Hepatocyte (in vitro differentiated cells): Measurements from ENCODE around the gene KRT8. TPM values are rescaled to one million over a fixed set of nuclear protein-coding genes. Genes with fewer than 3 reads are reported as not detected.

ENCODE experiments used
- DNase-seq: peaks from one replicate; pipeline ENCODE4 v3.0.0-alpha.2; 2016; ENCODE audit warnings: low spot score
- H2AFZ ChIP-seq: fragments of 200-600 bp; sonication (generic); 2 replicates; pipeline ENCODE4 v1.6.0; 2016; ENCODE audit warnings: antibody characterized with exemption, mild to moderate bottlenecking
- H3K27ac ChIP-seq: fragments of 200-600 bp; sonication (generic); 2 replicates; pipeline ENCODE4 v1.5.1; 2016; ENCODE audit warnings: mild to moderate bottlenecking
- H3K27me3 ChIP-seq: fragments of 200-600 bp; sonication (generic); 2 replicates; pipeline ENCODE4 v1.6.1; 2016
- H3K36me3 ChIP-seq: fragments of 200-600 bp; sonication (generic); replicated peaks from 2 replicates; pipeline ENCODE4 v1.5.1; 2016; ENCODE audit warnings: low read depth; ENCODE audit not compliant: insufficient read depth
- H3K4me1 ChIP-seq: fragments of 200-600 bp; sonication (generic); 2 replicates; pipeline ENCODE4 v1.5.1; 2016; ENCODE audit warnings: mild to moderate bottlenecking, moderate library complexity; ENCODE audit not compliant: insufficient read depth
- H3K4me2 ChIP-seq: fragments of 200-600 bp; sonication (generic); 2 replicates; pipeline ENCODE4 v1.6.0; 2016
- H3K4me3 ChIP-seq: fragments of 200-600 bp; sonication (generic); 2 replicates; pipeline ENCODE4 v1.5.1; 2016; ENCODE audit warnings: mild to moderate bottlenecking
- H3K79me2 ChIP-seq: fragments of 200-600 bp; sonication (generic); 2 replicates; pipeline ENCODE4 v1.6.0; 2017; ENCODE audit warnings: mild to moderate bottlenecking
- H3K9me2 ChIP-seq: fragments of 200-600 bp; sonication (generic); replicated peaks from 2 replicates; pipeline ENCODE4 v1.6.0; 2017; ENCODE audit warnings: mild to moderate bottlenecking; ENCODE audit not compliant: insufficient read depth
- H3K9me3 ChIP-seq: fragments of 200-600 bp; sonication (generic); 2 replicates; pipeline ENCODE4 v1.5.1; 2016; ENCODE audit warnings: low read depth, mild to moderate bottlenecking
- H4K20me1 ChIP-seq: fragments of 200-600 bp; sonication (generic); 2 replicates; pipeline ENCODE4 v1.6.0; 2016; ENCODE audit warnings: mild to moderate bottlenecking; ENCODE audit not compliant: insufficient read depth, poor library complexity, severe bottlenecking
- EZH2 ChIP-seq: fragments of 200-600 bp; sonication (generic); IDR thresholded peaks from 2 replicates; pipeline ENCODE4 v1.6.1; 2016; ENCODE audit warnings: antibody characterized with exemption, mild to moderate bottlenecking, borderline replicate concordance
- EZH2phosphoT487 ChIP-seq: fragments of 200-600 bp; sonication (generic); IDR thresholded peaks from one replicate; pipeline ENCODE4 v1.6.1; 2018; ENCODE audit warnings: antibody characterized with exemption, mild to moderate bottlenecking, low read depth, moderate library complexity; ENCODE audit not compliant: unreplicated experiment, severe bottlenecking
- WGBS: methylation state at CpG from one replicate; pipeline ENCODE4 v1.1.6; 2016; ENCODE audit warnings: low lambda C conversion rate; ENCODE audit errors: missing lambda C conversion rate; 5-methylcytosine and 5-hydroxymethylcytosine counted together
- polyA plus RNA-seq: library from polyadenylated mRNA; unstranded; fragments of >200 nt; fragmentation: Nextera tagmentation; extraction: Ambion mirVana; gene quantifications from 2 replicates; pipeline ENCODE4 v1.2.1, GENCODE V29; 2016
- total RNA-seq: library from RNA; depleted of rRNA; stranded (reverse); fragments of >200 nt; gene quantifications from 2 replicates; pipeline ENCODE4 v1.2.3, GENCODE V29; 2014
- TF ChIP-seq, protein P1 (sequence below): fragments of 200-600 bp; sonication (generic); IDR thresholded peaks from 2 replicates; pipeline ENCODE4 v1.5.1; 2016; ENCODE audit warnings: antibody characterized with exemption, mild to moderate bottlenecking; ENCODE audit not compliant: poor library complexity

KRT8 gene
- total and polyA plus RNA-seq, 2 experiments from 2014 or later = 1,381 to 2,058 TPM

DNA sequence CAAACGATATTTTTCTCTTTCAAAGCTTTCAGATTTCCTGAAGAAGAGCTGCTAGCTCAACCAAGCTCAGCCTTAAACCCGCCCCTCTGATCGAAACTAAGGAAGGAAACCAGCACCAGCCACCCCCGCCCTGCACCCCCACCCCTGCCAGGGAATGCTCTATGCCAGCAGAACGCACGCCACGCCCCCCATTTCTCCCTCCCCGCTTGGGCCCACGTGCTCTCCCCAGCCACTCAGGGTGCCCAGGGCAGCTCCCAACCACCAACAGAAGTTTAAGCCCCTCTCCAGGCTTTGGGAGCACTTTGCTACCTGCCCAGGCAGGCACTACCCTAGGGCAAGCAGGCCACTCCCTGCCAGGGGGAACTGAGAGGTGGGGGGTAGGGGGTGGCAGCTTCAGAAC lies 37.2 kb downstream of the KRT8 start:
- no peak for DNase-seq
- H3K4me1 ChIP-seq = peaks cover 20% of the 10 kb centered on the region
- TF ChIP-seq EZH2 (no peak), EZH2phosphoT487 (no peak)
- 53% methylated on average over 7 of the region's 9 CpGs for WGBS
- H3K9me3 ChIP-seq = no peaks in the 10 kb centered on the region
- no peak overlapping the region for H3K27ac ChIP-seq
- H2AFZ ChIP-seq = no peak overlapping the region
- no peak overlapping the region for H3K4me3 ChIP-seq
- H3K79me2 ChIP-seq = no peaks in the 10 kb centered on the region
- H4K20me1 ChIP-seq = no peaks in the 10 kb centered on the region
- H3K9me2 ChIP-seq = no peaks in the 10 kb centered on the region
- H3K36me3 ChIP-seq = no peaks in the 10 kb centered on the region
- no peak overlapping the region for H3K4me2 ChIP-seq
- no peaks in the 10 kb centered on the region for H3K27me3 ChIP-seq

DNA sequence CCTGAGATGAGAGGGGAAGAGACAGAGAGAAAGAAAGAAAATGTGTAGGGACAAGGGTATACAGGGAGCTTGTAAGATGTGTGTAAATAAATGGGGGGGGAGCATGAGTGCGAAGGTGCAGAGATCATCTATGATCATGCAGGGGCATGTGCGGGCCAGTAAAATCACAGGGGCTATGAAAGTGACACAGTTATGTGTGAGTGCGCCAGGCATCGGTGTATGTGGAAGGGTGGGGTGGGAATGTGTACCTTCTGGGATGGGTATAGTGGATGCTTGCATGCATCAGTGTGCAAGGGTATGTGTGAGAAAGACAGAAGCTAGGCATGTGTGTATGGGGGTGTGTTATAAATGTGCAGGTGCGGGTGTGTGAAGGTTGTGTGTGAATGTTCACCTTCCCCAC lies 37.7 kb downstream of the KRT8 start:
- H3K27me3 ChIP-seq = no peaks in the 10 kb centered on the region
- no peak overlapping the region for H3K4me2 ChIP-seq
- WGBS = 97% methylated on average over 5 of the region's 5 CpGs

DNA sequence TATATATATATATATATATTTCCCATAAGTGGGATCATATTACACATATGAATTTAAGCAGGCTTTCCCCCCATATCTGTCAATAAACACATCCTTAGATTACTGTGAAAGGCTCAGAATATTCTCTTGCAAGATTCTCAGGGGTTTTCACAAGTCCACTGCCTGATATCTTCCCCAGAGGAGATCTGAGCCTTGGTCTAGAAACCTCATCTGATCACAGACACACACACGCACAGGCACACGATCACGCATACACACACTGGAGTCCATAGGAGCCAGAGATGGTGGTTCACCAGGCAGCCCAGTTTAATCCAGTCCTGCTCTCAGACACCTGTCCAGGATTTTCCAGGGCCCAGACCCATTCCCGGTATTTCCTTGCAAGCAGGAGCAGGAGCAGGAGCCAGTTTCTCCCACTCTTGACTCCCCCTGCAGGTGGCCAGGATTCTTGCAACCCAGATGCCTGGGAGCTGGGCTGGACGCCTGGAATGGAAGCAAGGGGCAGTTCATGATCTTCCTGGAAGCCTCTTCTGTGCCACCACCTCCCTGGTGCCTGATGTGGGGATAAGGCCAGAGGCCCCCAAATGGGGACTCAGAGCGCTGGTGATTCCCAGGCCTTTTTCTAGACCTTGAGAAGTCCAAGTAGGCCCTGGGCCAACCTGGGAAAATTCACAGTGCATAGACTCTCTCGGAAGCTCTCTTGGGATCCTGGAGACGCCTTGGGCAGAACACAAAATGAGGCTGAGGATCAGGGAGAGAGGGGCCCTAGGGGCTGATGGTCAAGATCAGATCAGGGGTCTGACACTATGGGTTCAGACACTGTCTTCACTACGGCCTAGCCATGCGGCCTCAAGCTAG lies 39.6 kb downstream of the KRT8 start:
- 48% methylated on average over 10 of the region's 10 CpGs for WGBS
- Histone ChIP-seq H3K36me3 (no peaks in the 10 kb centered on the region), H4K20me1 (no peaks in the 10 kb centered on the region), H3K4me2 (no peak overlapping the region), H3K4me3 (no peak overlapping the region), H2AFZ (no peak overlapping the region), H3K27ac (no peak overlapping the region), H3K9me2 (no peaks in the 10 kb centered on the region), H3K27me3 (no peaks in the 10 kb centered on the region), H3K9me3 (no peaks in the 10 kb centered on the region), H3K4me1 (no peaks in the 10 kb centered on the region), H3K79me2 (no peaks in the 10 kb centered on the region)
- DNase-seq = peak; percentile 90
- no peak for TF ChIP-seq EZH2phosphoT487
- TF ChIP-seq, protein P1, sequence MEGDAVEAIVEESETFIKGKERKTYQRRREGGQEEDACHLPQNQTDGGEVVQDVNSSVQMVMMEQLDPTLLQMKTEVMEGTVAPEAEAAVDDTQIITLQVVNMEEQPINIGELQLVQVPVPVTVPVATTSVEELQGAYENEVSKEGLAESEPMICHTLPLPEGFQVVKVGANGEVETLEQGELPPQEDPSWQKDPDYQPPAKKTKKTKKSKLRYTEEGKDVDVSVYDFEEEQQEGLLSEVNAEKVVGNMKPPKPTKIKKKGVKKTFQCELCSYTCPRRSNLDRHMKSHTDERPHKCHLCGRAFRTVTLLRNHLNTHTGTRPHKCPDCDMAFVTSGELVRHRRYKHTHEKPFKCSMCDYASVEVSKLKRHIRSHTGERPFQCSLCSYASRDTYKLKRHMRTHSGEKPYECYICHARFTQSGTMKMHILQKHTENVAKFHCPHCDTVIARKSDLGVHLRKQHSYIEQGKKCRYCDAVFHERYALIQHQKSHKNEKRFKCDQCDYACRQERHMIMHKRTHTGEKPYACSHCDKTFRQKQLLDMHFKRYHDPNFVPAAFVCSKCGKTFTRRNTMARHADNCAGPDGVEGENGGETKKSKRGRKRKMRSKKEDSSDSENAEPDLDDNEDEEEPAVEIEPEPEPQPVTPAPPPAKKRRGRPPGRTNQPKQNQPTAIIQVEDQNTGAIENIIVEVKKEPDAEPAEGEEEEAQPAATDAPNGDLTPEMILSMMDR = peak; percentile 77

More for the DNA sequence above, 37.7 kb downstream of the KRT8 start:
- H3K9me2 ChIP-seq = no peaks in the 10 kb centered on the region
- H3K4me3 ChIP-seq = no peak overlapping the region
- H3K79me2 ChIP-seq = no peaks in the 10 kb centered on the region
- H3K27ac ChIP-seq = no peak overlapping the region
- H3K9me3 ChIP-seq = no peaks in the 10 kb centered on the region
- H4K20me1 ChIP-seq = no peaks in the 10 kb centered on the region
- DNase-seq = no peak
- H3K4me1 ChIP-seq = peaks cover 17% of the 10 kb centered on the region
- TF ChIP-seq, protein P1 = no peak
- TF ChIP-seq EZH2 (no peak), EZH2phosphoT487 (no peak)
- H3K36me3 ChIP-seq = no peaks in the 10 kb centered on the region
- no peak overlapping the region for H2AFZ ChIP-seq

DNA sequence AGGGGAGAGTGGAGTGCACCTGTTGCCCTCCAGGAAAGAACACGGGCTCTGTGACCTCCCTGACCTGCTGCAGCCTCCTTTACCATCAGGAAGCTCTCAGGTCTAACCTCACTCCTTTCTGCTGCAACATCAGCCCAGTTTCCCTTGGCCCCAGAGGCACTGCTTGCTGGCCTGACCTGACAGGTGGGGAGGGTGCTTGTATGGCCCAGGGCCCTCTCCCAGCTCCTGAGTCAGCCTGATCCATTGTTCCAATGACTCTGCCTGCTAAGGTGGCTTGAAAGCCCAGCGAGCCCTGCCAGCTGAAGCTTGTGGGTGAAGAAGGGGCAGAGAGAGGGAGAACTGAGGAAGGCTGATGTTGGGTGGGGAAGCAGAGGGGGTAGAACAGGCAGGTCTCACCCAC lies 42.9 kb downstream of the KRT8 start:
- no peaks in the 10 kb centered on the region for H3K36me3 ChIP-seq
- no peak for DNase-seq
- WGBS = 83% methylated on average over 2 of the region's 2 CpGs
- TF ChIP-seq, protein P1 = no peak
- TF ChIP-seq EZH2 (no peak), EZH2phosphoT487 (no peak)
- no peaks in the 10 kb centered on the region for H3K9me2 ChIP-seq
- no peak overlapping the region for H2AFZ ChIP-seq
- H3K4me2 ChIP-seq = no peak overlapping the region
- peaks cover 5% of the 10 kb centered on the region for H3K4me1 ChIP-seq
- H3K27ac ChIP-seq = no peak overlapping the region
- no peaks in the 10 kb centered on the region for H3K27me3 ChIP-seq
- no peak overlapping the region for H3K4me3 ChIP-seq
- H3K79me2 ChIP-seq = no peaks in the 10 kb centered on the region
- H3K9me3 ChIP-seq = no peaks in the 10 kb centered on the region
- H4K20me1 ChIP-seq = no peaks in the 10 kb centered on the region
